K562 (cell line): Measurements from ENCODE around the gene NXNL2. TPM values are rescaled to one million over a fixed set of nuclear protein-coding genes. Genes with fewer than 3 reads are reported as not detected.

Source experiments
- ATAC-seq: fragments of 200-7000 bp; cut with Tn5 transposase; 3 replicates; pipeline ENCODE4 v1.9.1; 2020; ENCODE audit warnings: moderate library complexity
- BruUV-seq: library from RNA; stranded (reverse); fragments of 400-500 nt; replicated peaks from 2 replicates; lab custom pipeline; 2021; lab: Mats Ljungman, UMichigan
- CTCF ChIA-PET: fragments of 300-600 bp; formaldehyde crosslinking; extraction: SDS; loops from one replicate; lab custom pipeline; 2021; ENCODE audit warnings: low intra/inter-chr PET ratio; lab: Yijun Ruan, JAX
- POLR2A ChIA-PET: fragments of 300-600, 350-650 bp; sonication (Branson Sonifier 250); formaldehyde crosslinking; extraction: SDS; loops from one replicate; lab custom pipeline; 2021; ENCODE audit warnings: antibody characterized with exemption, inconsistent platforms; lab: Yijun Ruan, JAX
- DNase-seq, 4 experiments: peaks; one replicate each; pipeline versions ENCODE4 v3.0.0 to v3.0.0-alpha.2; 2011 to 2018; ENCODE audit warnings: low spot score in 3 of 4, mixed read lengths in 3 of 4; ENCODE audit errors: extremely low read depth in 1 of 4
- FAIRE-seq: peaks from 2 replicates; lab custom pipeline; 2011; peaks lifted over from hg19 to GRCh38; lab: Jason Lieb, UNC
- H2AFZ ChIP-seq: 2 replicates; pipeline ENCODE4 v1.6.0; 2011; ENCODE audit warnings: low read depth, low read length, control low read depth, inconsistent platforms
- H3K27ac ChIP-seq: fragments of 200-600 bp; 3 replicates; pipeline ENCODE4 v1.8.0; 2011; ENCODE audit warnings: low read depth, mild to moderate bottlenecking, control low read depth, inconsistent platforms, low read length, moderate library complexity, mixed read lengths; ENCODE audit errors: extremely low read depth
- H3K27me3 ChIP-seq, 2 experiments: fragments of 300-600 bp in 1 of 2; 2 replicates in 1 of 2; 3 replicates in 1 of 2; pipeline versions ENCODE4 v1.6.0 to v1.8.0; 2011; ENCODE audit warnings: inconsistent platforms in 2 of 2, low read length in 2 of 2, mild to moderate bottlenecking in 1 of 2, mixed read lengths in 1 of 2, moderate library complexity in 1 of 2; ENCODE audit not compliant: control insufficient read depth in 2 of 2, insufficient read depth in 2 of 2
- H3K36me3 ChIP-seq: fragments of 300-600 bp; 3 replicates; pipeline ENCODE4 v1.8.0; 2011; ENCODE audit warnings: mild to moderate bottlenecking, low read length, inconsistent platforms; ENCODE audit not compliant: control insufficient read depth, insufficient read depth
- H3K4me1 ChIP-seq, 2 experiments: fragments of 200-600 bp in 1 of 2; replicated peaks in 1 of 2; 2 replicates in 1 of 2; 3 replicates in 1 of 2; pipeline versions ENCODE4 v1.5.1 to v1.8.0; 2011; ENCODE audit warnings: inconsistent platforms in 2 of 2, low read length in 2 of 2, mild to moderate bottlenecking in 1 of 2, mixed read lengths in 1 of 2, moderate library complexity in 1 of 2; ENCODE audit not compliant: control insufficient read depth in 2 of 2, insufficient read depth in 2 of 2
- H3K4me2 ChIP-seq: 2 replicates; pipeline ENCODE4 v1.6.1; 2011; ENCODE audit warnings: low read length, control low read depth, inconsistent platforms, mixed read lengths; ENCODE audit not compliant: insufficient read depth
- H3K4me3 ChIP-seq: fragments of 200-600 bp; sonication (generic), shearing (Covaris generic); 2 replicates; pipeline ENCODE4 v1.5.1; 2016; ENCODE audit warnings: control low read depth, inconsistent platforms
- H3K79me2 ChIP-seq: fragments of 200-600 bp; 3 replicates; pipeline ENCODE4 v1.8.0; 2011; ENCODE audit warnings: low read length, inconsistent platforms; ENCODE audit not compliant: control insufficient read depth, insufficient read depth
- H3K9ac ChIP-seq, 2 experiments: 2 replicates each; pipeline versions ENCODE4 v1.6.0 to v1.6.1; 2011; ENCODE audit warnings: low read depth in 2 of 2, low read length in 2 of 2, control low read depth in 1 of 2, inconsistent platforms in 1 of 2, mild to moderate bottlenecking in 1 of 2, mixed read lengths in 1 of 2; ENCODE audit not compliant: insufficient read depth in 1 of 2
- H3K9me1 ChIP-seq: one replicate; pipeline ENCODE4 v1.6.0; 2011; ENCODE audit warnings: inconsistent platforms, mild to moderate bottlenecking, low read length, moderate library complexity; ENCODE audit not compliant: control insufficient read depth, insufficient read depth
- H3K9me3 ChIP-seq: replicated peaks from 2 replicates; pipeline ENCODE4 v1.5.1; 2011; ENCODE audit warnings: low read depth, low read length, inconsistent platforms; ENCODE audit not compliant: control insufficient read depth, insufficient read depth
- H4K20me1 ChIP-seq: replicated peaks from 2 replicates; pipeline ENCODE4 v1.6.1; 2011; ENCODE audit warnings: low read length, inconsistent platforms, mixed read lengths; ENCODE audit not compliant: control insufficient read depth, insufficient read depth
- BRD9 ChIP-seq: fragments of 450-650 bp; IDR thresholded peaks from 2 replicates; pipeline ENCODE4 v1.6.1; 2018; ENCODE audit warnings: low read depth; ENCODE audit not compliant: partially characterized antibody
- E2F3 ChIP-seq: fragments of 250-450 bp; sonication (Bioruptor Pico); IDR thresholded peaks from 2 replicates; pipeline ENCODE4 v1.4.0; 2020; ENCODE audit warnings: mild to moderate bottlenecking
- EGR1 ChIP-seq: fragments of 450-650 bp; conservative IDR thresholded peaks from 2 replicates; pipeline ENCODE4 v1.6.1; 2017; ENCODE audit warnings: mild to moderate bottlenecking
- FOXK2 ChIP-seq, 2 experiments: fragments of 450-650 bp; IDR thresholded peaks in 1 of 2; conservative IDR thresholded peaks in 1 of 2; 2 replicates each; pipeline ENCODE4 v1.6.1; 2016; ENCODE audit warnings: low read depth in 2 of 2, mild to moderate bottlenecking in 1 of 2
- GTF3C2 ChIP-seq: IDR thresholded peaks from 3 replicates; pipeline ENCODE4 v1.6.1; 2011; ENCODE audit warnings: borderline replicate concordance, mild to moderate bottlenecking, moderate library complexity; ENCODE audit not compliant: insufficient read length; ENCODE audit errors: extremely low read depth
- MAFG ChIP-seq: fragments of 450-650 bp; conservative IDR thresholded peaks from 2 replicates; pipeline ENCODE4 v1.6.1; 2016; ENCODE audit warnings: missing genetic modification characterization, missing compliant biosample characterization
- PRDM10 ChIP-seq: fragments of 450-650 bp; IDR thresholded peaks from 2 replicates; pipeline ENCODE4 v1.6.1; 2018; ENCODE audit not compliant: partially characterized antibody
- SAFB ChIP-seq: fragments of 200-400 bp; formaldehyde crosslinking; IDR thresholded peaks from 2 replicates; pipeline ENCODE4 v1.6.1; 2017; ENCODE audit warnings: low read depth, low read length, borderline replicate concordance
- ZNF197 ChIP-seq: fragments of 200-800 bp; sonication (Bioruptor generic); IDR thresholded peaks from 2 replicates; pipeline ENCODE4 v1.6.1; 2016; ENCODE audit warnings: low read depth, missing genetic modification characterization, missing compliant biosample characterization
- ZNF436 ChIP-seq: fragments of 250-450, 450-650 bp; sonication (Bioruptor Pico); formaldehyde crosslinking; IDR thresholded peaks from 2 replicates; pipeline ENCODE4 v1.7.0; 2020; ENCODE audit warnings: mild to moderate bottlenecking
- ZNF592 ChIP-seq: fragments of 450-650 bp; IDR thresholded peaks from 2 replicates; pipeline ENCODE4 v1.6.1; 2017; ENCODE audit warnings: antibody characterized with exemption, mild to moderate bottlenecking
- WGBS: fragments of 100-300 bp; shearing (Covaris generic); methylation state at CpG from one replicate; pipeline ENCODE4 v1.1.6; 2016; ENCODE audit warnings: low coverage, mixed read lengths; ENCODE audit not compliant: insufficient coverage; ENCODE audit errors: missing lambda C conversion rate; 5-methylcytosine and 5-hydroxymethylcytosine counted together
- in situ Hi-C: fragments of 300-500 bp; cut with MboI; formaldehyde crosslinking; loops from 4 replicates; pipeline ENCODE4 v1.15.0; 2018; ENCODE audit warnings: inconsistent platforms, mixed read lengths
- intact Hi-C: fragments of 100-400 bp; cut with micrococcal nuclease; formaldehyde crosslinking; loops from 2 replicates; pipeline ENCODE4 v1.14.2; 2022
- polyA plus RNA-seq, 8 experiments: library from polyadenylated mRNA; depleted of rRNA in 4 of 8; stranded (reverse) in 5 of 8; unstranded in 3 of 8; fragments of >200 nt; fragmentation: Nextera tagmentation in 2 of 8; fragmentation: Illumina TruSeq in 1 of 8; extraction: Ambion mirVana in 2 of 8; extraction: Trizol in 1 of 8; gene quantifications; 2 replicates each; pipeline versions ENCODE4 v1.2.1 to v1.2.3, GENCODE V29; 2011 to 2014; ENCODE audit warnings: inconsistent platforms in 1 of 8, missing spikeins in 1 of 8
- total RNA-seq, 7 experiments: library from RNA; depleted of rRNA in 6 of 7; stranded (reverse); fragments of >200 nt in 6 of 7; fragmentation: Illumina TruSeq in 2 of 7; extraction: Trizol in 2 of 7; gene quantifications; 2 replicates each; pipeline versions ENCODE4 v1.2.1 to v1.2.3, GENCODE V29; 2011 to 2021; ENCODE audit warnings: low replicate concordance in 1 of 7

Gene NXNL2
- total and polyA plus RNA-seq, 9 of the 15 experiments (the other 6 are each of a cell fraction or from before 2014, with no cell fraction given), result 0.15 to 0.19 TPM; not detected in 7

- no TSS peak for BruUV-seq
- in situ Hi-C loops, result no loop called here
- Histone ChIP-seq H3K9me3 (no peaks in the 10 kb centered on the region), H3K4me3 (no peak overlapping the region), H3K36me3 (no peaks in the 10 kb centered on the region), H3K79me2 (no peaks in the 10 kb centered on the region), H4K20me1 (no peaks in the 10 kb centered on the region), H3K4me1 (no peaks in the 10 kb centered on the region), H3K27me3 (peaks cover 0 to 10% of the 10 kb centered on the region in 2 experiments; a peak in 2 of 5 replicates), H3K4me2 (no peak overlapping the region), H3K9ac (no peak overlapping the region), H2AFZ (no peak overlapping the region), H3K27ac (no peak overlapping the region), H3K9me1 (no peaks in the 10 kb centered on the region)
- ChIA-PET POLR2A (no interaction called here), CTCF (no interaction called here)
- ATAC-seq (no peak), FAIRE-seq (no peak), DNase-seq (no peak)
- 0% methylated on average over 3 of the region's 4 CpGs for WGBS
- intact Hi-C loops, result no loop called here
- TF ChIP-seq SAFB (no peak), ZNF197 (CRISPR knock-in tag) (no peak), E2F3 (CRISPR knock-in tag) (no peak), PRDM10 (no peak), ZNF436 (CRISPR knock-in tag) (no peak), FOXK2 (conservative IDR thresholded peaks at IDR 0.05 in 1 of 2, IDR thresholded peaks at IDR 0.05 in 1 of 2; ENCODE audit: low read depth in 2 of 2) (no peak), BRD9 (no peak), EGR1 (no peak), GTF3C2 (no peak), ZNF592 (no peak), MAFG (tag) (no peak)
Observed at GRCh38 chr9:88522360-88522759, 12.6 kb upstream of the NXNL2 start.
